Cardiac fibroblast (primary cell): ENCODE results near the gene ARHGAP26.
"Not testable (repeated sequence)": the region's sequence is repeated elsewhere in the genome, so short reads cannot be mapped to it uniquely, and the experiment has no call there.

ENCODE experiments used
- DNase-seq, 2 donors: peaks; one replicate each; pipeline versions ENCODE4 v3.0.0 to v3.0.0-alpha.2; 2010; ENCODE audit warnings: low read depth in 2 of 2
- H3K4me3 ChIP-seq, 2 donors: replicated peaks in 1 of 2; 1 replicate in 1 of 2; 2 replicates in 1 of 2; pipeline ENCODE4 v1.5.1; 2011; ENCODE audit warnings: low read depth in 2 of 2, low read length in 2 of 2, mild to moderate bottlenecking in 2 of 2, moderate library complexity in 1 of 2
- CTCF ChIP-seq: IDR thresholded peaks from one replicate; pipeline ENCODE4 v1.5.1; 2011; ENCODE audit warnings: low read depth, mild to moderate bottlenecking, low read length, inconsistent platforms

Gene ARHGAP26

GRCh38 chr5:143080982-143081381 lies 310.8 kb downstream of the ARHGAP26 start:
- no peak for DNase-seq
- no peak overlapping the region for H3K4me3 ChIP-seq
- no peak for TF ChIP-seq CTCF

GRCh38 chr5:143083006-143083405 lies 312.8 kb downstream of the ARHGAP26 start:
- no peak for TF ChIP-seq CTCF
- H3K4me3 ChIP-seq = no peak overlapping the region
- no peak for DNase-seq

- TF ChIP-seq CTCF = no peak
- no peak overlapping the region for H3K4me3 ChIP-seq
- DNase-seq = no peak
Observed at GRCh38 chr5:143084407-143084806, 314.2 kb downstream of the ARHGAP26 start.

GRCh38 chr5:143085319-143085917 lies 315.2 kb downstream of the ARHGAP26 start:
- no peak for TF ChIP-seq CTCF
- H3K4me3 ChIP-seq = no peak overlapping the region
- DNase-seq = no peak

GRCh38 chr5:143086546-143086907 lies 316.4 kb downstream of the ARHGAP26 start:
- TF ChIP-seq CTCF = no peak
- H3K4me3 ChIP-seq = no peak overlapping the region
- no peak for DNase-seq

- peak in 1 of 2 donors; percentile 47 for DNase-seq
- no peak for TF ChIP-seq CTCF
- H3K4me3 ChIP-seq = no peak overlapping the region
Observed at GRCh38 chr5:143086908-143087637, 316.9 kb downstream of the ARHGAP26 start.

GRCh38 chr5:143088702-143089101 lies 318.5 kb downstream of the ARHGAP26 start:
- DNase-seq, H3K4me3 ChIP-seq: not testable (repeated sequence)

- not testable (repeated sequence) for H3K4me3 ChIP-seq, DNase-seq
Observed at GRCh38 chr5:143090044-143090443, 319.9 kb downstream of the ARHGAP26 start.

GRCh38 chr5:143092711-143093451 lies 322.7 kb downstream of the ARHGAP26 start:
- not testable (repeated sequence) for DNase-seq, H3K4me3 ChIP-seq
